B cell (primary cell): ENCODE results near the gene EFNA2. TPM values are rescaled to one million over a fixed set of nuclear protein-coding genes. Genes with fewer than 3 reads are reported as not detected.

Experiments used
- ATAC-seq: fragments of 200-7000 bp; cut with Tn5 transposase; one replicate; pipeline ENCODE4 v1.10.0; 2021; ENCODE audit warnings: low read depth, mild to moderate bottlenecking, moderate number of reproducible peaks, moderate library complexity
- CTCF ChIA-PET: fragments of 350-600 bp; sonication (Branson Sonifier 250); formaldehyde crosslinking; loops from one replicate; lab custom pipeline; 2021; ENCODE audit warnings: antibody characterized with exemption, inconsistent platforms; lab: Charles Lee
- POLR2A ChIA-PET: fragments of 350-600 bp; sonication (Branson Sonifier 250); formaldehyde crosslinking; loops from one replicate; lab custom pipeline; 2021; ENCODE audit warnings: antibody characterized with exemption; lab: Charles Lee
- DNase-seq: peaks from one replicate; pipeline ENCODE4 v3.0.0; 2013
- H2AFZ ChIP-seq: 2 replicates; pipeline ENCODE4 v1.6.1; 2012; ENCODE audit warnings: mild to moderate bottlenecking, low read depth, low read length; ENCODE audit not compliant: insufficient read depth, poor library complexity, severe bottlenecking
- H3K27ac ChIP-seq, 2 donors: 1 replicate in 1 of 2; 2 replicates in 1 of 2; pipeline ENCODE4 v1.5.1; 2012 to 2013; ENCODE audit warnings: low read length in 2 of 2, mild to moderate bottlenecking in 2 of 2, moderate library complexity in 1 of 2
- H3K27me3 ChIP-seq, 4 experiments: fragments of 200-600 bp in 1 of 4; sonication (generic) in 1 of 4; replicated peaks in 1 of 4; 1 replicate in 2 of 4; 2 replicates in 2 of 4; pipeline versions ENCODE4 v1.6.1 to v1.7.0; 2013 to 2016; ENCODE audit warnings: low read length in 3 of 4, mild to moderate bottlenecking in 2 of 4, mixed read lengths in 1 of 4, moderate library complexity in 1 of 4; ENCODE audit not compliant: insufficient read depth in 4 of 4, control insufficient read depth in 3 of 4; ENCODE audit errors: control extremely low read depth in 1 of 4
- H3K36me3 ChIP-seq, 2 experiments: replicated peaks in 1 of 2; 1 replicate in 1 of 2; 2 replicates in 1 of 2; pipeline versions ENCODE4 v1.6.1 to v1.7.1; 2013; ENCODE audit warnings: low read length in 1 of 2; ENCODE audit not compliant: insufficient read depth in 2 of 2, control insufficient read depth in 1 of 2; ENCODE audit errors: control extremely low read depth in 1 of 2, extremely low read depth in 1 of 2
- H3K4me1 ChIP-seq, 2 donors: fragments of 200-600 bp in 1 of 2; sonication (generic) in 1 of 2; 1 replicate in 1 of 2; 2 replicates in 1 of 2; pipeline versions ENCODE4 v1.5.1 to v1.6.1; 2013 to 2017; ENCODE audit warnings: low read length in 2 of 2; ENCODE audit not compliant: control insufficient read depth in 2 of 2, insufficient read depth in 2 of 2
- H3K4me2 ChIP-seq: replicated peaks from 2 replicates; pipeline ENCODE3; 2012; ENCODE audit warnings: mild to moderate bottlenecking, low read depth, low read length; ENCODE audit not compliant: poor library complexity, severe bottlenecking
- H3K4me3 ChIP-seq, 5 experiments: fragments of 200-600 bp in 1 of 5; sonication (generic) in 1 of 5; 1 replicate in 3 of 5; 2 replicates in 2 of 5; pipeline versions ENCODE4 v1.5.1 to v1.7.0; 2011 to 2016; ENCODE audit warnings: low read length in 4 of 5, mild to moderate bottlenecking in 4 of 5, low read depth in 2 of 5, control low read depth in 1 of 5, moderate library complexity in 1 of 5; ENCODE audit not compliant: insufficient read depth in 1 of 5; ENCODE audit errors: control extremely low read depth in 1 of 5, extremely low read depth in 1 of 5
- H3K79me2 ChIP-seq: fragments of 200-600 bp; sonication (generic); one replicate; pipeline ENCODE4 v1.6.0; 2016; ENCODE audit warnings: low read length; ENCODE audit not compliant: control insufficient read depth, insufficient read depth
- H3K9ac ChIP-seq: fragments of 200-600 bp; sonication (generic); 2 replicates; pipeline ENCODE4 v1.6.1; 2017; ENCODE audit warnings: mild to moderate bottlenecking, low read length, moderate library complexity
- H3K9me3 ChIP-seq, 3 donors: one replicate each; pipeline versions ENCODE4 v1.6.1 to v1.7.1; 2013; ENCODE audit warnings: low read length in 2 of 3; ENCODE audit not compliant: control insufficient read depth in 2 of 3, insufficient read depth in 1 of 3; ENCODE audit errors: control extremely low read depth in 1 of 3
- H4K20me1 ChIP-seq: 2 replicates; pipeline ENCODE4 v1.6.0; 2012; ENCODE audit warnings: mild to moderate bottlenecking, low read length; ENCODE audit not compliant: insufficient read depth, control insufficient read depth, poor library complexity, severe bottlenecking
- H3K27ac Mint-ChIP-seq: one replicate; pipeline ENCODE4 v1.8.0; 2021; ENCODE audit warnings: mixed read lengths
- H3K27me3 Mint-ChIP-seq: one replicate; pipeline ENCODE4 v1.8.0; 2021; ENCODE audit warnings: mixed read lengths
- H3K4me1 Mint-ChIP-seq: one replicate; pipeline ENCODE4 v1.8.0; 2021; ENCODE audit warnings: mixed read lengths
- H3K4me3 Mint-ChIP-seq: one replicate; pipeline ENCODE4 v1.8.0; 2021; ENCODE audit warnings: mixed read lengths
- H3K9me3 Mint-ChIP-seq: one replicate; pipeline ENCODE4 v1.8.0; 2022; ENCODE audit warnings: mixed read lengths; ENCODE audit not compliant: insufficient read depth
- CTCF ChIP-seq: fragments of 200-600 bp; IDR thresholded peaks from one replicate; pipeline ENCODE4 v1.8.0; 2022; ENCODE audit warnings: antibody characterized with exemption, mild to moderate bottlenecking
- EZH2 ChIP-seq: IDR thresholded peaks from 2 replicates; pipeline ENCODE4 v1.6.1; 2012; ENCODE audit warnings: borderline replicate concordance, low read depth, mild to moderate bottlenecking, moderate library complexity, low read length; ENCODE audit not compliant: insufficient read depth, poor library complexity, severe bottlenecking
- WGBS: methylation state at CpG from one replicate; pipeline ENCODE4 v1.1.5; 2013; ENCODE audit warnings: missing lambda C conversion rate; ENCODE audit not compliant: insufficient coverage; 5-methylcytosine and 5-hydroxymethylcytosine counted together
- intact Hi-C: fragments of 100-400 bp; cut with micrococcal nuclease; formaldehyde crosslinking; loops from one replicate; pipeline ENCODE4 v1.10.0; 2022
- polyA plus RNA-seq: library from polyadenylated mRNA; depleted of rRNA; stranded (reverse); fragments of >200 nt; gene quantifications from 2 replicates; pipeline ENCODE4 v1.2.3, GENCODE V29; 2012
- total RNA-seq, 2 donors: library from RNA; stranded (reverse); fragments of 120-200 nt in 1 of 2; gene quantifications; 1 replicate in 1 of 2; 2 replicates in 1 of 2; pipeline versions ENCODE4 v1.2.3 to v1.2.4, GENCODE V29; 2013 to 2022

Gene EFNA2
- total and polyA plus RNA-seq, 2 donors (not counting 1 experiment from before 2014, with no cell fraction given): not detected

- Histone ChIP-seq H3K4me3 (no peak overlapping the region), H3K9ac (no peak overlapping the region), H3K4me2 (no peak overlapping the region), H2AFZ (no peak overlapping the region), H3K79me2 (no peaks in the 10 kb centered on the region), H4K20me1 (no peaks in the 10 kb centered on the region), H3K36me3 (no peaks in the 10 kb centered on the region), H3K27me3 (peaks cover 0 to 83% (median 27%) of the 10 kb centered on the region in 4 experiments), H3K4me1 (peaks cover 13 to 24% of the 10 kb centered on the region in 2 donors), H3K27ac (no peak overlapping the region), H3K9me3 (peaks cover 0 to 6% (median 0%) of the 10 kb centered on the region in 3 donors)
- ChIA-PET CTCF (no interaction called here), POLR2A (no interaction called here)
- peaks cover 23% of the 10 kb centered on the region for H3K4me1 Mint-ChIP-seq
- intact Hi-C loops: no loop called here
- no peaks in the 10 kb centered on the region for H3K9me3 Mint-ChIP-seq
- no peak for ATAC-seq
- TF ChIP-seq EZH2: no peak
- TF ChIP-seq CTCF: no peak
- WGBS: 86% methylated on average over 41 of the region's 41 CpGs
- DNase-seq: peak; percentile 29
- no peak overlapping the region for H3K4me3 Mint-ChIP-seq
- no peak overlapping the region for H3K27ac Mint-ChIP-seq
- H3K27me3 Mint-ChIP-seq: peaks cover 30% of the 10 kb centered on the region
Measured at GRCh38 chr19:1288833-1289685, 3.4 kb downstream of the EFNA2 start.

GRCh38 chr19:1289686-1290025 lies 4.0 kb downstream of the EFNA2 start:
- Histone ChIP-seq H3K27me3 (peaks cover 0 to 83% (median 25%) of the 10 kb centered on the region in 4 experiments), H3K4me1 (peaks cover 13 to 24% of the 10 kb centered on the region in 2 donors), H3K36me3 (no peaks in the 10 kb centered on the region), H3K9ac (no peak overlapping the region), H4K20me1 (no peaks in the 10 kb centered on the region), H2AFZ (no peak overlapping the region), H3K4me3 (no peak overlapping the region), H3K79me2 (no peaks in the 10 kb centered on the region), H3K4me2 (no peak overlapping the region), H3K9me3 (peaks cover 0 to 8% (median 0%) of the 10 kb centered on the region in 3 donors), H3K27ac (no peak overlapping the region)
- Mint-ChIP-seq H3K9me3 (no peaks in the 10 kb centered on the region), H3K4me1 (peaks cover 18% of the 10 kb centered on the region), H3K27me3 (peaks cover 26% of the 10 kb centered on the region), H3K4me3 (no peak overlapping the region), H3K27ac (no peak overlapping the region)
- DNase-seq (no peak), ATAC-seq (no peak)
- 85% methylated on average over 19 of the region's 19 CpGs for WGBS
- CTCF ChIA-PET: no interaction called here
- intact Hi-C loops: no loop called here
- TF ChIP-seq EZH2 (no peak), CTCF (no peak)
- POLR2A ChIA-PET: no interaction called here
